ENCODE measurements around the gene PGM5.

Gene PGM5

GRCh38 chr9:68567565-68567964 is 211.2 kb downstream of the PGM5 start:
- TF ChIP-seq CTCF (conservative IDR thresholded peaks at IDR 0.05; ENCODE audit: low read length): no peak
- H3K4me3 ChIP-seq (ENCODE audit: low read length): no peak overlapping the region
- no peak for DNase-seq (ENCODE audit: low read depth)

- TF ChIP-seq CTCF (conservative IDR thresholded peaks at IDR 0.05; ENCODE audit: low read length): peak; percentile 25; the same call in 1 of the 2 replicates
- DNase-seq (ENCODE audit: low read depth): no peak
- H3K4me3 ChIP-seq (ENCODE audit: low read length): no peak overlapping the region
These were observed 217.7 kb downstream of the PGM5 start for GRCh38 chr9:68574150-68574549.

GRCh38 chr9:68575817-68576216 is 219.4 kb downstream of the PGM5 start:
- H3K4me3 ChIP-seq (ENCODE audit: low read length): no peak overlapping the region
- no peak for DNase-seq (ENCODE audit: low read depth)
- TF ChIP-seq CTCF (conservative IDR thresholded peaks at IDR 0.05; ENCODE audit: low read length): no peak

GRCh38 chr9:68577774-68578591 is 221.6 kb downstream of the PGM5 start:
- TF ChIP-seq CTCF (conservative IDR thresholded peaks at IDR 0.05; ENCODE audit: low read length): no peak
- H3K4me3 ChIP-seq (ENCODE audit: low read length): no peak overlapping the region
- no peak for DNase-seq (ENCODE audit: low read depth)
